ENCODE measurements around the gene NTM.

DNA sequence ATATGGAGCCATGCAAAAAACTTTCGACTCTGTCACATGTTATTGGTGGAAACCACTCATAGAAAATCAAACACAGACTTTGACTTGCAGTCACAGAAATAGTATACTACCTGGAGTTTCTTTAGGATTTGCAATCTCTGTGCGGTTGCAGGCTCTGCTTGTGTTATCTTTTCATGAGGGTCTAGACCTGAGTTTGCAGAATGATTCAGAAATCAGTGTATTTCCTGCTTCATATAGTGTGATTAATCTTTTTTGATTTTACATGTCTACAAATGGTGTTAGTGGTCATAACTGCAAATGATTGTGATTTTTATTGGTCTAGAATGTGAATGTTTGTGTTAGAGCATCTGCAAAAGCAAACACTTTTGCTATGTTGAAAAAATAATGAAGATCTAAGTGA is 690.2 kb downstream of the NTM start:
- TF ChIP-seq EZH2 (IDR thresholded peaks at IDR 0.05; ENCODE audit: borderline replicate concordance, low read length): no peak
- TF ChIP-seq, protein P1, sequence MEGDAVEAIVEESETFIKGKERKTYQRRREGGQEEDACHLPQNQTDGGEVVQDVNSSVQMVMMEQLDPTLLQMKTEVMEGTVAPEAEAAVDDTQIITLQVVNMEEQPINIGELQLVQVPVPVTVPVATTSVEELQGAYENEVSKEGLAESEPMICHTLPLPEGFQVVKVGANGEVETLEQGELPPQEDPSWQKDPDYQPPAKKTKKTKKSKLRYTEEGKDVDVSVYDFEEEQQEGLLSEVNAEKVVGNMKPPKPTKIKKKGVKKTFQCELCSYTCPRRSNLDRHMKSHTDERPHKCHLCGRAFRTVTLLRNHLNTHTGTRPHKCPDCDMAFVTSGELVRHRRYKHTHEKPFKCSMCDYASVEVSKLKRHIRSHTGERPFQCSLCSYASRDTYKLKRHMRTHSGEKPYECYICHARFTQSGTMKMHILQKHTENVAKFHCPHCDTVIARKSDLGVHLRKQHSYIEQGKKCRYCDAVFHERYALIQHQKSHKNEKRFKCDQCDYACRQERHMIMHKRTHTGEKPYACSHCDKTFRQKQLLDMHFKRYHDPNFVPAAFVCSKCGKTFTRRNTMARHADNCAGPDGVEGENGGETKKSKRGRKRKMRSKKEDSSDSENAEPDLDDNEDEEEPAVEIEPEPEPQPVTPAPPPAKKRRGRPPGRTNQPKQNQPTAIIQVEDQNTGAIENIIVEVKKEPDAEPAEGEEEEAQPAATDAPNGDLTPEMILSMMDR (IDR thresholded peaks at IDR 0.05; ENCODE audit: low read length): no peak

All from OCI-LY1 (cell line).